Activated CD4-positive, alpha-beta T cell treated with anti-CD3 and anti-CD28 coated beads for 36 hours (primary cell): ENCODE data around the gene DUS1L. TPM values are rescaled to one million over a fixed set of nuclear protein-coding genes. Genes with fewer than 3 reads are reported as not detected.
"Not testable (repeated sequence)": the region's sequence is repeated elsewhere in the genome, so short reads cannot be mapped to it uniquely, and the experiment has no call there.

Source experiments
- ATAC-seq: fragments of 200-7000 bp; cut with Tn5 transposase; one replicate; pipeline ENCODE4 v1.10.0; 2021; ENCODE audit warnings: mild to moderate bottlenecking, moderate library complexity
- CTCF ChIA-PET: fragments of 350-600 bp; sonication (Branson Sonifier 250); formaldehyde crosslinking; loops from one replicate; lab custom pipeline; 2021; ENCODE audit warnings: antibody characterized with exemption; lab: Charles Lee
- POLR2A ChIA-PET: fragments of 350-600 bp; sonication (Branson Sonifier 250); formaldehyde crosslinking; loops from one replicate; lab custom pipeline; 2021; ENCODE audit warnings: antibody characterized with exemption, inconsistent platforms; lab: Charles Lee
- DNase-seq: peaks from one replicate; pipeline ENCODE4 v3.0.0-alpha.2; 2020
- H3K27ac Mint-ChIP-seq: one replicate; pipeline ENCODE4 v1.8.0; 2021; ENCODE audit warnings: mixed read lengths
- H3K27me3 Mint-ChIP-seq: one replicate; pipeline ENCODE4 v1.8.0; 2021; ENCODE audit warnings: mixed read lengths
- H3K36me3 Mint-ChIP-seq: one replicate; pipeline ENCODE4 v1.8.0; 2021; ENCODE audit warnings: low read depth, mixed read lengths
- H3K4me1 Mint-ChIP-seq: one replicate; pipeline ENCODE4 v1.8.0; 2021; ENCODE audit warnings: mixed read lengths
- H3K4me3 Mint-ChIP-seq: one replicate; pipeline ENCODE4 v1.8.0; 2021; ENCODE audit warnings: mild to moderate bottlenecking, moderate library complexity, mixed read lengths
- H3K9me3 Mint-ChIP-seq: one replicate; pipeline ENCODE4 v1.8.0; 2021; ENCODE audit warnings: low read depth, mixed read lengths
- intact Hi-C, 2 experiments: fragments of 100-400 bp; cut with DNase I in 1 of 2; cut with micrococcal nuclease in 1 of 2; formaldehyde crosslinking; loops; one replicate each; pipeline versions ENCODE4 v1.14.2 to v1.15.1; 2022 to 2024; cut with DNase I, micrococcal nuclease
- total RNA-seq, 2 experiments: library from RNA; stranded (reverse); gene quantifications; one replicate each; pipeline ENCODE4 v1.2.3, GENCODE V29; 2021

The DUS1L gene
- total RNA-seq, 2 experiments from 2014 or later: 119 to 124 TPM

DNA sequence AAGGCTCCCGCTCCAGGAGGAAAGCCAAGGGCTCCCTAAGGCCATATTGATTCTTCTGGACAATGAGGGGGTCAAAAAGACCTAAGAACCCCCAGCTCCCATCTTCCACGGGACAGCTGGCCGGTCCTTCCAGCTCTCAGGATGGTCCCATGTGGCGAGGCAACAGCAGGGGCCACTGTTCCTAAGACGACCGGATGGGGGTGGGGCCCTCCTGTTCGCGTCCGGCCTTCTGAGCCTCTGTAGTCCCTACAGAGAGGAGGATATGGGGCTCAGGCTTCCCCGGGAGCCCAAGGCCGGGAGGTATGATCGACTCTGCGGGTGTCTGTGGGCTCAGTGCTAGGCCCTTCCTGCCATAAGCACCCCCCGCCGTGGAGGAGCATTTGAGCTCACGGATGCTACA lies 22.1 kb downstream of the DUS1L start:
- POLR2A ChIA-PET: no interaction called here
- H3K27ac Mint-ChIP-seq: no peak overlapping the region
- peaks cover 6% of the 10 kb centered on the region for H3K36me3 Mint-ChIP-seq
- intact Hi-C loops: no loop called here
- no peak overlapping the region for H3K4me3 Mint-ChIP-seq
- peaks cover 8% of the 10 kb centered on the region for H3K4me1 Mint-ChIP-seq
- CTCF ChIA-PET: no interaction called here
- DNase-seq (no peak), ATAC-seq (no peak)
- H3K27me3 Mint-ChIP-seq: no peaks in the 10 kb centered on the region
- no peaks in the 10 kb centered on the region for H3K9me3 Mint-ChIP-seq

DNA sequence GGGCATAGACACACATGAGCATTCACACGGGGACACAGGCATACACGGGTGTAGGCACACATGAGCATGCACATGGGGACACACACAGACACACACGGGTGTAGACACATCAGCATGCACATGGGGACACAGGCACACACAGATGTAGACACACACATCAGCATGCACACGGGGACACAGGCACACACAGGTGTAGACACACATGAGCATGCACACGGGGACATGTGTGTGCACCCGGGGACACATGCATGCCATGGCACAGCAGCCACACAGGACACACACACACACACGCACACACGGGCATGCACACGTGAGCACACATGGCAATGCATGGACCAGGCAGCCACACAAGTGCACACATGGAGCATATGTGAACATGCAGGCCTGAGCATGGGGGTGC lies 23.0 kb downstream of the DUS1L start:
- H3K27me3 Mint-ChIP-seq: no peaks in the 10 kb centered on the region
- ChIA-PET POLR2A (interaction anchor here (0.5 kb wide), 1 partner anchor 78 kb away, joined by 5 read pairs; no protein-coding TSS in a partner anchor), CTCF (no interaction called here)
- H3K4me1 Mint-ChIP-seq: peaks cover 12% of the 10 kb centered on the region
- no peak overlapping the region for H3K4me3 Mint-ChIP-seq
- no peaks in the 10 kb centered on the region for H3K9me3 Mint-ChIP-seq
- intact Hi-C loops: no loop called here
- ATAC-seq (no peak), DNase-seq (no peak)
- peaks cover 4% of the 10 kb centered on the region for H3K36me3 Mint-ChIP-seq
- H3K27ac Mint-ChIP-seq: no peak overlapping the region

DNA sequence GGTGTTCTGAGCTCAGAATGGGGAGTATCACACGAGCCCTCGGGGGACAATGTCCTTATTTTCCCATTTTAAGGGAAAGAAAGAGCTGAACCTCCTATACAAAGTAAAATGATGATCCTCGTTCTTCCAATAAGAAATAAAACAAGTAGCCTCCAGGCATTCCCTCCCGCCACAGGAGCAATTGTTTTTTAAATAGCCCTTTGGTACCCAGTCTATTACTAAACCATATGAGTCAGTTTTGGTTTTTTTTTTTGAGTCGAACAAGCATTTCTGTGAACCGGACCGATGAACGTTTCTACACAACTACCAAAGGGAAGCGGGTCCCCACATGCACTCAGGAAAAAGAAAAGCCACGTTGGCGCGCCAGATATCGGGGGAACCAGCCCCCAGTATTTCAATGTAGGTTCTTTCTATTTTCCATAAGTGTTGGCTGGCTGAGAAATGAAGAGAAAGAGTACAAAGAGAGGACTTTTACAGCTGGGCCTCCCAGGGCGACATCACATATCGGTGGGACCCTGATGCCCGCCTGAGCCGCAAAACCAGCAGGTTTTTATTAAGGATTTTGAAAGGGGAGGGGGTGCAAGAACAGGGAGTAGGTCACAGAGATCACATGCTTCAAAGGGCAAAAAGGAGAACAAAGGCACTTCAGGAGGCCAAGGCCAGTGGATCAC lies 24.3 kb downstream of the DUS1L start:
- intact Hi-C loops: no loop called here
- ChIA-PET POLR2A (no interaction called here), CTCF (interaction anchor here (0.9 to 1.8 kb wide), 3 partner anchors 11 to 101 kb away, joined by 3 to 9 read pairs (median 3); no protein-coding TSS in a partner anchor)

DNA sequence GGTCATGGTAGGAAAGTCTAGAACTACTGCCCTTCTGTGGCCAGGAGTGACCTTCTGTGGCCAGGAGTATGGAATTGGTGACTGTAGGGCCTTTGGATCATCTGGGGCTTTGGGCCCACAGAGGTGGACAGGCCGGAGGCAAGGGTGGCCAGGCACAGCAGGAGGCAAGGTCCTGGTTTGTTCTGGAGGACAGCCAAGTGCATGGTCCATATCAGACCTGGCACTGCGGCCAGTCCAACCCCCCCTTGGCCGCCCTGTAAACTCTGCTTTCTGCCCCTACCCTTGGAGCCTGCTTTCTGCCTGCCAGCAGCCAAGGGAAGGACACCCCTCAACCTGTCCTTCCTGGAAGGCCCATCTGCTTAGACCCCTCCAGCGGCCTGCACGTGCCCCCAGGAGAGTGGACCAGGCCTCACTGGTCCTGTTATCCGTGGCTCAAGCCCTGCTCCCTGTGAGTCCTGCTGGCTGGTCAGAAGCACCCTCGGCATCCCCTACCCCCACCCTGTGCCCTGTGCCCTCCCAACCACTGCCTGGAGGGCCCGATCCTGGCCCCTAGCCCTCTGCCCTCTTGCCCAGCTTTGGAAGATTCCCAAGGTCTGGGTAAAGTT lies 25.8 kb downstream of the DUS1L start:
- peaks cover 7% of the 10 kb centered on the region for H3K36me3 Mint-ChIP-seq
- POLR2A ChIA-PET: no interaction called here
- CTCF ChIA-PET: interaction anchor here (1.3 to 1.8 kb wide), 2 partner anchors 9 to 80 kb away, joined by 3 to 9 read pairs; no protein-coding TSS in a partner anchor
- DNase-seq: no peak
- no peak for ATAC-seq
- no peak overlapping the region for H3K4me3 Mint-ChIP-seq
- intact Hi-C loops: loop anchor here in 1 of 2 experiments (10.0 kb wide), 1 partner anchor 285 kb away; no protein-coding TSS in a partner anchor
- no peak overlapping the region for H3K27ac Mint-ChIP-seq
- H3K4me1 Mint-ChIP-seq: peaks cover 23% of the 10 kb centered on the region
- no peaks in the 10 kb centered on the region for H3K27me3 Mint-ChIP-seq
- no peaks in the 10 kb centered on the region for H3K9me3 Mint-ChIP-seq

More for the DNA sequence above, 24.3 kb downstream of the DUS1L start:
- Mint-ChIP-seq H3K27me3 (no peaks in the 10 kb centered on the region), H3K36me3 (no peaks in the 10 kb centered on the region), H3K9me3 (no peaks in the 10 kb centered on the region), H3K4me3 (no peak overlapping the region), H3K4me1 (peaks cover 12% of the 10 kb centered on the region), H3K27ac (peak overlapping the region; percentile 15)
- DNase-seq: no peak
- ATAC-seq: no peak

DNA sequence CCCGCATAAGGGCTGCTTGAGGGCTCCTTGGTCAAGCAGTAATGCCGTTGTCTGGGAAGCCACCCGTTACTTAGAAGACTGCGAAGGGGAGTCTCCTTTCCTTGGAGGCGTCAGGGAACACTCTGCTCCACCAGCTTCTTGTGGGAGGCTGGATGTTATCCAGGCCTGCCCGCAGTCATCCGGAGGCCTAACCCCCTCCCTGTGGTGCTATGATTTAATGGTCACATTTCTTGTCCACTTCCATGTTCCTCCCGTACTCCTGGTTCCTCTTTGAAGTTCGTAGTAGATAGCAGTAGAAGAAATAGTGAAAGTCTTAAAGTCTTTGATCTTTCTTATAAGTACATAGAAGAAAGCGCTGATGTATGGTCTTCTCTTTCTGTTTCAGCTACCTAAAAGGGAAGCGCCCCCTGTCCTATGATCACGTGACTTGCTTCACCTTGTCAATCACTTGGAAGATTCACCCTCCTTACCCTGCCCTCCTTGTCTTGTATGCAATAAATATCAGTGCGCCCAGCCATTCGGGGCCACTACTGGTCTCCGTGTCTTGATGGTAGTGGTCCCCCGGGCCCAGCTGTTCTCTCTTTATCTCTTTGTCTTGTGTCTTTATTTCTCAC lies 26.7 kb downstream of the DUS1L start:
- DNase-seq, ATAC-seq, H3K27me3 Mint-ChIP-seq, H3K36me3 Mint-ChIP-seq, POLR2A ChIA-PET, H3K27ac Mint-ChIP-seq, H3K4me3 Mint-ChIP-seq, H3K9me3 Mint-ChIP-seq: not testable (repeated sequence)
- CTCF ChIA-PET: interaction anchor here (0.6 kb wide), 1 partner anchor 21 kb away, joined by 3 read pairs; no protein-coding TSS in a partner anchor
- peaks cover 23% of the 10 kb centered on the region for H3K4me1 Mint-ChIP-seq
- intact Hi-C loops: loop anchor here in 1 of 2 experiments (10.0 kb wide), 1 partner anchor 286 kb away; no protein-coding TSS in a partner anchor

DNA sequence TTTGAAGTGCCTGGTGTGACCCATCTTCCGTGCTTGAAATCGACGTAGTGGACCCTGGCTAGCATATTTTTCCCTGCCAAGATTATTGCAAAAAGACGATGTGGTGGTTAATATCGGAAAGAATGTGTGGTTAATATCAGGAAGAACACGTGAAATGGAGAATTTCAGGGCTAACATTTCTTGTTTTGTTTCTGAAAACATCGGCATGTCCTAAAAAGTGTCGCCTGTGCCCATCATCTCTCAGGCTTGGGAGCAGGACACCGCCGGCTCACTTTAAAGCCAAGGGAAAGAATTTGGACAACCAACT lies 27.8 kb downstream of the DUS1L start:
- no peaks in the 10 kb centered on the region for H3K9me3 Mint-ChIP-seq
- peak overlapping the region; percentile 82 for H3K4me3 Mint-ChIP-seq
- H3K36me3 Mint-ChIP-seq: peaks cover 7% of the 10 kb centered on the region
- ATAC-seq (no peak), DNase-seq (no peak)
- H3K27ac Mint-ChIP-seq: peak overlapping the region; percentile 44
- intact Hi-C loops: loop anchor here (1.0 to 10.0 kb wide), 15 partner anchors 13 to 413 kb away; partner anchors contain the start of genes LRRC45 (in 2 of the 2), ASPSCR1 (in 1 of the 2), CENPX (in 1 of the 2) and CYBC1 (in 1 of the 2)
- H3K4me1 Mint-ChIP-seq: peaks cover 23% of the 10 kb centered on the region
- CTCF ChIA-PET: interaction anchor here (0.6 to 1.2 kb wide), 17 partner anchors 10 to 168 kb away, joined by 3 to 16 read pairs (median 4); partner anchors contain the start of genes CENPX, DUS1L, FASN and LRRC45
- POLR2A ChIA-PET: interaction anchor here (0.7 to 1.1 kb wide), 5 partner anchors 15 to 168 kb away, joined by 3 to 11 read pairs (median 3); partner anchors contain the start of genes CENPX, FASN and LRRC45
- H3K27me3 Mint-ChIP-seq: no peaks in the 10 kb centered on the region

DNA sequence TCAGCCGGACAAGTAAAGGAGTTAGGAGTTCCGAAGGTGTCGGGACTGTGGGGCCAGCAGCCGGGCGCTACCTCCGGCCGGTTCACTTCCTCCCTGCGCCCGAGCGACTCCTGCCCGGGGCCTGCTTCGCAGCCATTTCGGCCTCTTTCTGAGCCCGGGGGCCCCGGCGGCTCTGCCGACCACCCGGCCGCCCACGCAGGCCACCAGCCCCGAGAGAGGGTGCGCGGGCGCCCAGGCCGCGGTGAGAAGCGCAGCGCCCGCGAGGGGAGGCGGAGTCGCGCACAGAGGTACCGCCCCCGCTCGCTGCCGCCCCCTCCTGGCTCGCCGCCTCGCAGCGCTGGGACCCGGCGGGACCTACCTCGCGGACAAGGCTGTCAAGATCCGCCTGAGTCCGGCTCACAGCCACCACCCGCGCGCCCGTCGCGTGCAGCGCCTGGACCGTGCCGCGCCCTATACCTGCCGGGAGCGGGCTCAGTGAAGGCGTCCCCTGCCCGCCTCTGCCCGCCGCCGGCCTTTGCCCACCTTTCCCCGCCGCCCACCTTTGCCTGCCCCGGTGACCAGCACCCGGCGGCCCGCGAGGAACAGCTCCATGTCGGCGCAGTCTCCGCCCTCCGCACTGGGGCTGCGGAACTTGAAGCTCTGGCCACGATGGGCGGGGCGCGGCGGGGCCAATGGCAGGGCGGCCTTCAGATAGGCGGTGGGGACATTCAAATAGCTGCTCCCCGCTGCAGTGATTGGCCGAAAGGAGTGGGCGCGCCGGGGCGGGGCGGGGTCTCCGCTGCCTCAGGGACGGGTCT lies 28.3 kb downstream of the DUS1L start, which contains the start of gene DCXR:
Gene DCXR, minus strand, starts transcription at position 606 of the 797 bp plus-strand sequence. Its CDS starts 15 bp downstream, at position 591.
- DNase-seq (peak; percentile 97), ATAC-seq (peak; percentile 97)
- no peaks in the 10 kb centered on the region for H3K27me3 Mint-ChIP-seq
- peak within 1 kb of the TSS; percentile 82 for H3K4me3 Mint-ChIP-seq
- ChIA-PET CTCF (interaction anchor here (0.6 to 1.2 kb wide), 17 partner anchors 9 to 169 kb away, joined by 3 to 16 read pairs (median 4); partner anchors contain the start of genes CENPX, DUS1L, FASN and LRRC45), POLR2A (interaction anchor here (0.6 to 1.1 kb wide), 7 partner anchors 15 to 333 kb away, joined by 3 to 11 read pairs (median 3); partner anchors contain the start of genes CENPX, FASN and LRRC45)
- H3K27ac Mint-ChIP-seq: peak within 1 kb of the TSS; percentile 80
- peaks cover 23% of the 10 kb centered on the region for H3K4me1 Mint-ChIP-seq
- H3K9me3 Mint-ChIP-seq: no peaks in the 10 kb centered on the region
- intact Hi-C loops: loop anchor here (1.0 to 10.0 kb wide), 15 partner anchors 14 to 414 kb away; partner anchors contain the start of genes LRRC45 (in 2 of the 2), ASPSCR1 (in 1 of the 2), CENPX (in 1 of the 2) and CYBC1 (in 1 of the 2)
- H3K36me3 Mint-ChIP-seq: peaks cover 7% of the 10 kb centered on the region

DNA sequence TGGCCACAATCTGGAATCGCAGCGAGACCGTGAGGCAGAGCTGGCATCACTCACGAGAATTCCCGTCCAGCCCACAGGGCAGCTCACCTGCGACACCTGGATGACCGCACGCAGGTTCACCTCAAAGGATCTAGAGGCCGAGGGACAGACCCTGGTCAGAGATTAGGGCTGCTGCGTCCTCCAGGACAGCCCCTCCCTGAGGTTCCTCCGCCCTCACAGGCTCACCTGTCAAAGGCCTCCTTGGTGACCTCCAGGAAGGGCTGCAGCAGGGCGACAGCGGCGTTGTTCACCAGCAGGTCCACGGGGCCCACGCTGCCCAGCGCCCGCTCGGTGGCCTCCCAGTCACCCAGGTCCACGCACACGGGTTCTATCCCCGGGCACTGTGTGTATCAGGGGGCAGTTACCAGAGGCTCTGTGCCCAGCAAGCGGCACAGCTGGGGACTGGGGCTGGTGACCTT lies 28.9 kb downstream of the DUS1L start:
- CTCF ChIA-PET: interaction anchor here (0.9 to 1.2 kb wide), 2 partner anchors 69 to 77 kb away, joined by 3 read pairs; no protein-coding TSS in a partner anchor
- intact Hi-C loops: loop anchor here (1.0 to 10.0 kb wide), 15 partner anchors 13 to 414 kb away; partner anchors contain the start of genes LRRC45 (in 2 of the 2), ASPSCR1 (in 1 of the 2), CENPX (in 1 of the 2) and CYBC1 (in 1 of the 2)
- H3K27me3 Mint-ChIP-seq: no peaks in the 10 kb centered on the region
- DNase-seq (no peak), ATAC-seq (no peak)
- H3K4me3 Mint-ChIP-seq: peak overlapping the region; percentile 82
- H3K4me1 Mint-ChIP-seq: peaks cover 23% of the 10 kb centered on the region
- H3K9me3 Mint-ChIP-seq: no peaks in the 10 kb centered on the region
- POLR2A ChIA-PET: interaction anchor here (0.6 kb wide), 1 partner anchor 332 kb away, joined by 3 read pairs; no protein-coding TSS in a partner anchor
- H3K27ac Mint-ChIP-seq: peak overlapping the region; percentile 65
- H3K36me3 Mint-ChIP-seq: peaks cover 7% of the 10 kb centered on the region

DNA sequence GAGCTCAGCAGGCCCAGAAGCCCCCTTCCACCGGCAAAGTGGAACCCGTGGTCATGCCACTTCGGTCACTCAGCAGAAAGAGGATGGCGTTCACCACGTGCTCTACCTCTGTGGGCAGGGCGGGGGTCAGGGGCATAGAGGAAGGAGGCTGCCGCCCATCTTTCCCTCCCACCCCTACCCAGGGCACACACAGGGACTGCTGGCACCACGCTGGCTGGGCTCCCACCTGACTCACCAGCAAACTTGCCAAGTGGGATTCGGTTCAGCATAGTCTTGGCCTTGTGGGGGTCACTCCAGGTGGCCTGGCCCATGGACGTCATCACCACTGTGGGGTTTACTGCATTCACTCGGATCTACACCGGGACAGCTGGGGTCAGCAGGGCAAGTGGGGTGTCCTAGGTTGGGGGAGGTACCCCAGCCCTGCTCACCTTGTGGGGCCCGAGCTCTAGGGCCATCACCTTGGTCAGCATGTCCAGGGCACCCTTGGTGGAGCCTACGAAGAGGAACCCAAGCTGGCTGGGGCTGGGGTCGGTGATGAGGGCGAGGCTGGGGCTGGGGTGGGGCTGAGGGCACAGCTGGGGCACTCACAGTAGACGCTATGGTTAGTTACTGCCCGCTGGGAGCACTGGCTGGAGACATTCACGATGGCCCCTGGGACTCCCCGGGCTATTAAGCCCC lies 29.5 kb downstream of the DUS1L start:
- ChIA-PET POLR2A (interaction anchor here (0.6 to 0.9 kb wide), 2 partner anchors 284 to 332 kb away, joined by 3 to 10 read pairs; no protein-coding TSS in a partner anchor), CTCF (interaction anchor here (0.9 to 1.8 kb wide), 4 partner anchors 13 to 77 kb away, joined by 3 to 7 read pairs (median 3); partner anchors contain the start of genes CENPX and LRRC45)
- Mint-ChIP-seq H3K36me3 (peaks cover 7% of the 10 kb centered on the region), H3K4me1 (peaks cover 23% of the 10 kb centered on the region), H3K4me3 (peak overlapping the region; percentile 82), H3K9me3 (no peaks in the 10 kb centered on the region), H3K27ac (no peak overlapping the region), H3K27me3 (no peaks in the 10 kb centered on the region)
- ATAC-seq (no peak), DNase-seq (no peak)
- intact Hi-C loops: loop anchor here (2.0 to 10.0 kb wide), 3 partner anchors 13 to 415 kb away; partner anchors contain the start of genes CENPX (in 1 of the 2), CYBC1 (in 1 of the 2) and LRRC45 (in 1 of the 2)
